ENCODE measurements around the gene YIPF7. TPM values are rescaled to one million over a fixed set of nuclear protein-coding genes. Genes with fewer than 3 reads are reported as not detected.

YIPF7 gene
- not detected in 2 replicates for total RNA-seq (2013; cell fraction: nucleolus; rRNA removed)
- total RNA-seq (2014; rRNA removed): not detected in 2 replicates
- total RNA-seq (2014; rRNA removed; fragmentation: Illumina TruSeq; extraction: Trizol): not detected in 2 replicates
- total RNA-seq (2021): not detected in 2 replicates
- polyA plus RNA-seq (2011; ENCODE audit: low read depth): not detected
- 0.09 TPM in 1 of 2 replicates, not detected in the other for polyA plus RNA-seq (2011; rRNA removed)
- not detected in 2 replicates for polyA plus RNA-seq (2011; cell fraction: cytosol; rRNA removed)
- 0.21 TPM in 1 of 2 replicates, not detected in the other for polyA plus RNA-seq (2011; cell fraction: nucleus; rRNA removed)
- not detected in 2 replicates for polyA plus RNA-seq (2012)
- not detected in 2 replicates for polyA plus RNA-seq (2014; fragmentation: Illumina TruSeq; extraction: Trizol)
- polyA plus RNA-seq (2014; fragmentation: Nextera tagmentation; extraction: Ambion mirVana): not detected
- polyA plus RNA-seq (2014; rRNA removed): not detected in 2 replicates
- under 1 TPM in 1 of 2 experiments, not detected in 1; 0.39 TPM for polyA plus RNA-seq (2016; fragmentation: Nextera tagmentation; extraction: Ambion mirVana)
- not detected in 2 replicates for polyA minus RNA-seq (2011; rRNA and poly(A)+ RNA removed)
- polyA minus RNA-seq (2011; cell fraction: cytosol; rRNA and poly(A)+ RNA removed): not detected in 2 replicates
- not detected in 2 replicates for polyA minus RNA-seq (2011; cell fraction: nucleus; rRNA and poly(A)+ RNA removed)
- percentile 11 among the genes with signal in this experiment for Bru-seq, nascent RNA
- percentile 37 among the genes with signal in this experiment for BruChase-seq, experiment 1, labeled RNA remaining after a 6-hour chase
- BruChase-seq, experiment 2, labeled RNA remaining after a 2-hour chase: percentile 34 among the genes with signal in this experiment
- long read RNA-seq, experiment 1: 0 reads
- long read RNA-seq, experiment 2: 0 reads

DNA sequence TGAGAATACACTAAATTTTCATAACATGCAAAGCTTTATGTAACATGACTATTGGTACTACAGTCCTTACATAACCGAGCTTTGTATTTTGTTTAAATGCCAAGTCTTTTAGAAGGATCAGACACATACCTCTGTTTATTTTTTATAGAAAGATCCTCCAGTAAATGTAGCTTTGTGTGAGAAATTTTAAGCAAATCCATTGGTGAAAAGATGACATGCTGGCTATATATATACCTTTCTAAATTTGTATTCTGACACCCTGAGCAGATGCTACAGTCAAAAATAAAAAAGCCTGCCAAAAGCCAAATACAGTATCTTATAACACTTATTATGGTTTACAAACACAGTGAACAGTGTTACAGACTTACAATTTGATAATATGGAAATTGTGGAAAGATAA lies at the start of gene YIPF7:
Gene YIPF7, minus strand, starts transcription at position 201 of the 400 bp plus-strand sequence. CDS start 1,525 bp downstream, outside the sequence.
- no peaks in the 10 kb centered on the region for H3K4me1 ChIP-seq (ENCODE audit: control insufficient read depth, insufficient read depth, low read length)
- POLR2A ChIA-PET: no interaction called here
- no peak within 1 kb of the TSS for H3K4me3 ChIP-seq
- no peak for DNase-seq (ENCODE audit: low read depth, low spot score)
- H3K79me2 ChIP-seq (ENCODE audit: control insufficient read depth, insufficient read depth, low read length): no peaks in the 10 kb centered on the region
- WGBS (ENCODE audit: insufficient coverage, insufficient replicate concordance, low lambda C conversion rate, missing lambda C conversion rate): 0% methylated on average over 1 of the region's 1 CpG
- no peaks in the 10 kb centered on the region for H3K9me3 ChIP-seq (replicated peaks; ENCODE audit: control insufficient read depth, insufficient read depth, low read length)
- no peaks in the 10 kb centered on the region for H3K36me3 ChIP-seq (ENCODE audit: control insufficient read depth in 2 of 2, insufficient read depth in 2 of 2, low read length in 1 of 2)
- BruUV-seq (replicated peaks): no TSS peak
- in situ Hi-C loops (cut with MboI): no loop called here
- no peak within 1 kb of the TSS for H3K9ac ChIP-seq (ENCODE audit: control insufficient read depth, insufficient read depth, low read length)
- no peak for TF ChIP-seq NR2C1 (IDR thresholded peaks at IDR 0.05)
- H4K20me1 ChIP-seq (ENCODE audit: control insufficient read depth, insufficient read depth): no peaks in the 10 kb centered on the region
- intact Hi-C loops (cut with micrococcal nuclease; ENCODE audit: unreplicated experiment): no loop called here
- H3K27me3 ChIP-seq (replicated peaks in 1 of 2; ENCODE audit: control insufficient read depth in 2 of 2, insufficient read depth in 2 of 2, low read length in 1 of 2): no peaks in the 10 kb centered on the region
- no peak within 1 kb of the TSS for H3K4me2 ChIP-seq (ENCODE audit: control insufficient read depth, insufficient read depth)
- CTCF ChIA-PET: no interaction called here
- ATAC-seq: no peak
- FAIRE-seq: no peak
- SMC1A ChIA-PET (ENCODE audit: uncharacterized antibody, unreplicated experiment): no interaction called here
- RAD21 ChIA-PET (ENCODE audit: unreplicated experiment): no interaction called here
- H3K27ac ChIP-seq (ENCODE audit: control insufficient read depth, insufficient read depth): no peak within 1 kb of the TSS
- no peak within 1 kb of the TSS for H2AFZ ChIP-seq (ENCODE audit: control insufficient read depth, low read depth, low read length)

DNA sequence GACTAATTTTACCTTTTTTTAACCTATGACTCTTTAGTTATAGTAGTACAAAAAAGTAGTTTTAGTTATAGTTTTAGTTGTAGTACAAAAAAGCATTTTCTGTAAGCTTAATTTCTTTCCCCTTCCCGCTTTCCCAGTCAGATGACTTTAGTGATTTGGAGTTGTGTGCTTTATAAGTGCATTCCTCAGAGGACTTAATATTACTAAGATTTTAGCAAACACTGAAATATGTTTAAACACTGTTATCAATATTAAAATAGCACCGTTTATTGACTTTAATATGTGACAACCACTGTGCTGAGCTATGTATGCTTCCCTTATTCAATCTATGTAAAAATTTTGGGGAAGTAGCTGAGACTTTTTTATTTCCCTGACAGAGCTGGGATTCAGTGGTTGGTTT lies 49.6 kb upstream of the YIPF7 start:
- Histone ChIP-seq H3K27me3 (replicated peaks in 1 of 2; ENCODE audit: control insufficient read depth in 2 of 2, insufficient read depth in 2 of 2, low read length in 1 of 2) (no peaks in the 10 kb centered on the region), H3K9ac (ENCODE audit: control insufficient read depth, insufficient read depth, low read length) (no peak overlapping the region), H3K36me3 (ENCODE audit: control insufficient read depth in 2 of 2, insufficient read depth in 2 of 2, low read length in 1 of 2) (peaks cover 0 to 22% of the 10 kb centered on the region in 2 experiments; a peak in 3 of 4 replicates), H2AFZ (ENCODE audit: control insufficient read depth, low read depth, low read length) (no peak overlapping the region), H3K4me3 (no peak overlapping the region), H3K4me2 (ENCODE audit: control insufficient read depth, insufficient read depth) (no peak overlapping the region), H3K9me3 (replicated peaks; ENCODE audit: control insufficient read depth, insufficient read depth, low read length) (no peaks in the 10 kb centered on the region), H3K27ac (ENCODE audit: control insufficient read depth, insufficient read depth) (no peak overlapping the region), H3K4me1 (ENCODE audit: control insufficient read depth, insufficient read depth, low read length) (no peaks in the 10 kb centered on the region), H3K79me2 (ENCODE audit: control insufficient read depth, insufficient read depth, low read length) (no peaks in the 10 kb centered on the region), H4K20me1 (ENCODE audit: control insufficient read depth, insufficient read depth) (no peaks in the 10 kb centered on the region)
- TF ChIP-seq RELB (IDR thresholded peaks at IDR 0.05; ENCODE audit: low read depth): no peak
- no peak for TF ChIP-seq BHLHE40 (IDR thresholded peaks at IDR 0.05; ENCODE audit: borderline replicate concordance in 1 of 2, low read depth in 2 of 2, low read length in 1 of 2)
- TF ChIP-seq CHD4 (IDR thresholded peaks at IDR 0.05): no peak
- no peak for TF ChIP-seq HDGF (IDR thresholded peaks at IDR 0.05)
- no peak for TF ChIP-seq SREBF1 (IDR thresholded peaks at IDR 0.05; ENCODE audit: low read length)
- in situ Hi-C loops (cut with MboI) (no loop called here), intact Hi-C loops (cut with micrococcal nuclease; ENCODE audit: unreplicated experiment) (no loop called here)
- ChIA-PET POLR2A (interaction anchor here (1.1 to 1.5 kb wide), 3 partner anchors 10 to 23 kb away, joined by 3 read pairs; partner anchors contain the start of gene GUF1), SMC1A (ENCODE audit: uncharacterized antibody, unreplicated experiment) (interaction anchor here (1.3 kb wide), 1 partner anchor 16 kb away, joined by 4 read pairs; no protein-coding TSS in a partner anchor), CTCF (interaction anchor here (0.6 to 1.4 kb wide), 3 partner anchors 9 to 107 kb away, joined by 3 to 5 read pairs (median 3); no protein-coding TSS in a partner anchor), RAD21 (ENCODE audit: unreplicated experiment) (interaction anchor here (1.7 kb wide), 1 partner anchor 15 kb away, joined by 3 read pairs; no protein-coding TSS in a partner anchor)
- WGBS (ENCODE audit: insufficient coverage, insufficient replicate concordance, low lambda C conversion rate, missing lambda C conversion rate): 94% methylated on average over 2 of the region's 2 CpGs
- BruUV-seq (replicated peaks): no TSS peak
- DNase-seq (ENCODE audit: low read depth, low spot score) (no peak), ATAC-seq (no peak), FAIRE-seq (no peak)
